Measurements from ENCODE around the gene HDAC11.
"Not testable (repeated sequence)": the region's sequence is repeated elsewhere in the genome, so short reads cannot be mapped to it uniquely, and the experiment has no call there.

HDAC11 gene, protein sequence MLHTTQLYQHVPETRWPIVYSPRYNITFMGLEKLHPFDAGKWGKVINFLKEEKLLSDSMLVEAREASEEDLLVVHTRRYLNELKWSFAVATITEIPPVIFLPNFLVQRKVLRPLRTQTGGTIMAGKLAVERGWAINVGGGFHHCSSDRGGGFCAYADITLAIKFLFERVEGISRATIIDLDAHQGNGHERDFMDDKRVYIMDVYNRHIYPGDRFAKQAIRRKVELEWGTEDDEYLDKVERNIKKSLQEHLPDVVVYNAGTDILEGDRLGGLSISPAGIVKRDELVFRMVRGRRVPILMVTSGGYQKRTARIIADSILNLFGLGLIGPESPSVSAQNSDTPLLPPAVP

DNA sequence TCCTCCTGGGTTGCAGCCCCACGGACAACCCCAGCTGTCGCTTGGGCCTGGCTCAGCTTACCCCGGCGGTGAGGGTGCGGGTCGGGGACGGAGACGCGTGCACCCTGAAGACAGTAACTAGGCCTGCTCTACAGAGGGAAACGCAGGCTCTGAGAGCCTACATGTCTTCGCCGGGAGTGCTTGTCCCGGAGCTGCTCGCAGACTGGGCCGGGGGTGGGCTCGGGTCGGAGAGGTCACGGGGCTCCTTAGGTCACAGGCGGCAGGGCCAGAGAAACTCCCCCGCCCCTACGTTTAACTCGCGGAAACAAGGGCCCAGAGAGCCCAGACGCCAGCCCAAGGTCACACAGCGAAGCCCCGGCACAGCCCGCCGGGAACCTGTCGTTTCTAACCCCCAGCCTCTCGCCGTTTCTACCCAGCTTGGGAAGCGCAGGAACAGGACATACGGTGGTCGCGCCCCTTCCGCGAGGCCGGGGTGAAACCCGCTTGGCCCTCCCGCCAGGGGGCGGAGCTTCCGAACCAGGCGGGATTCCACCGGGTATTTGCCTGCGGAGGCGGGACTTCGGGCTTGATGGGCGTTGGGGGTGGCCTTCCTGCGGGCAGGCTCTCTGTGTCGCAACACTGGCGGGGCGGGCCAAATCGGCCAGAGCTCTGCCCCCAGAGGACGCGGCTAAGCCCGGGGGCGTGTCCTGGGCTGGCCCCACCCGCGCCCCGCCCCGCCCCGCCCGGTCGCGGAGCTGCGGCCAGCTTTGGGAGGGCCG lies at the start of gene HDAC11:
Gene HDAC11 (plus strand): TSS at position 725 of the 758 bp plus-strand sequence. CDS start 42 bp downstream, outside the sequence.
- peak; percentile 97 for DNase-seq

GRCh38 chr3:13430411-13430875 lies 49.7 kb upstream of the HDAC11 start:
- DNase-seq = not testable (repeated sequence)

- no peak for DNase-seq
Measured at GRCh38 chr3:13432093-13432492, 48.0 kb upstream of the HDAC11 start.

DNA sequence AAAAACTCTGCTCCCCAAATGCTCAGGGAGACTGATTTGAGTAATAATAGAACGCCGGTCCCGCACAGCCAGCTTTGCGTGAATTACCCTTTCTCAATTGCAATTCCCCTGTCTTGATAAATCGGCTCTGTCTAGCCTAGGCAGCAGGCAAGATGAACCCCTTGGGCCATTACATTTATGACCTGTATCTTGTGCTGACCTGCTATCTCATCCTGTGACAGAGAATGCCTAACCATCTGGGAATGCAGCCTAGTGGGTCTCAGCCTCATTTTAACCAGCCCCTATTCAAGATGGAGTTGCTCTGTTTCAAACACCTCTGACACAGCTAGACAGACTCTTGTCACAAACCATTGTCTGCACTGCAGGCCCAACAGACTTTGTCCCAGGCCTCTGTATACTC lies 46.2 kb upstream of the HDAC11 start:
- no peak for DNase-seq

DNA sequence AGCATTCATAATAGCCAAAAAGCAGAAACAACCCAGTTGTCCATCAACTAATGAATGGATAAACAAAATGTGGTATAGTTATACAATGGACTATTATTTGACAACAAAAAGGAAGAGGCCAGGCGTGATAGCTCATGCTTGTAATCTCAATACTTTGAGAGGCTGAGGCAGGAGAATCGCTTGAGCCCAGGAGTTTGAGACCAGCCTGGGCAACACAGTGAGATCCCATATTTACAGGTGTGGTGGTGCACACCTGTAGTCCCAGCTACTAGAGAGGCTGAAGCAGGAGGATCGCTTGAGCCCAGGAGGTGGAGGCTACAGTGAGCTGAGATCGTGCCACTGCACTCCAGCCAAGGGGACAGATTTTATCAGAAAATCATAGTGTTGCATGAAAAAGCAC lies 43.9 kb upstream of the HDAC11 start:
- DNase-seq = not testable (repeated sequence)

DNA sequence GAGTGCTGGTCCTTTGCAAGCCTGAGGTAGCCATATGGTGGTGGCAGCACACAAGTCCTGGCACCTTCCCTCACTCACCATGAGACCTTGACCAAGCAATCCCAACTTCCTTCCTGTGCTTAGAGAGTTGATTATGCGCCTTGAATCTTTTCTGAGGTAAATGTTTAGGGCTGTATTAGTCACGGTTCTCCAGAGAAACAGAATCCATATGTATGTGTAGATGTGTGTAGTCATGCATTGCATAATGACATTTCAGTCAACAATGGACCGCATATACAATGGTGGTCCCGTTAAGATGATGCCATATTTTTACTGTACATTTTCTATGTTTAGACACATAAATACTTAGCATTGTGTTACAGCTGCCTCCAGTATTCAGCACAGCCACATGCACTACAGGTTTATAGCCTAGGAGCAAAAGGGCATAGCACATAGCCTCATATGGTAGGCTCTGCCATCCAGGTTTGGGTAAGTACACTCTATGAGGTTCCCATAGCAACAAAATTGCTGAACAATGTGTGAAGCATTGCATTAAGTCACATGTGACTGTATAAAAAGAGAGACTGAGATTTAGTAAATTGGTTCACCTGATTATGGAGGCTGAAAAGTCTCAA lies 39.8 kb upstream of the HDAC11 start:
- no peak for DNase-seq

DNA sequence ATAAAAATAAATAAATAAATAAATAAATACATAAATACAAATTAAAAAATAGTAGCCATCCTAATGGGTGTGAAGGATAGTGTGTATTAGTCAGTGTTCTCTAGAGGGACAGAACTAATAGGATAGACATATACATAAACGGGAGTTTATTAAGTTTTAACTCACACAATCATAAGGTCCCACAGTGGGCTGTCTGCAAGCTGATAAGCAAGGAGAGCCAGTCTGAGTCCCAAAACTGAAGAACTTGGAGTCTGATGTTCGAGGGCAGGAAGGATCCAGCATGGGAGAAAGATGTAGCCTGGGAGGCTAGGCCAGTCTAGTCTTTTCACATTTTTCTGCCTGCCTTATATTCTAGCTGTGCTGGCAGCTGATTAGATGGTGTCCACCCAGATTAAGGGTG lies 37.2 kb upstream of the HDAC11 start:
- not testable (repeated sequence) for DNase-seq

DNA sequence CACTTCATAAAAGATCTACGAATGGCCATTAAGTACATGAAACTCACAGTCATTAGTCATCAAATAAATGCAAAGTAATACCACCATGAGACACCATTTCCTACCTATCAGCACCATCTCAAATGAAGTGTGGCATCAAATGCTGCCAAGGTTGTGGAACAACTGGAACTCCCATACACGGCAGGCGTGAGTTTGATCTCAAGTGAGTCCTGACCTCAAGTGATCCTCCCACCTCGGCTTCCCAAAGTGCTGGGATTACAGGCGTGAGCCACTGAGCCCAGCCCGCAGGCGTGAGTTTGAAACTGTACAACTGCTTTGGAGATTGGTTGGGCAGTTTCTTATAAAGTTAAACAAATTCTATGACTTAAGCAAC lies 28.8 kb upstream of the HDAC11 start:
- DNase-seq = peak; percentile 48

DNA sequence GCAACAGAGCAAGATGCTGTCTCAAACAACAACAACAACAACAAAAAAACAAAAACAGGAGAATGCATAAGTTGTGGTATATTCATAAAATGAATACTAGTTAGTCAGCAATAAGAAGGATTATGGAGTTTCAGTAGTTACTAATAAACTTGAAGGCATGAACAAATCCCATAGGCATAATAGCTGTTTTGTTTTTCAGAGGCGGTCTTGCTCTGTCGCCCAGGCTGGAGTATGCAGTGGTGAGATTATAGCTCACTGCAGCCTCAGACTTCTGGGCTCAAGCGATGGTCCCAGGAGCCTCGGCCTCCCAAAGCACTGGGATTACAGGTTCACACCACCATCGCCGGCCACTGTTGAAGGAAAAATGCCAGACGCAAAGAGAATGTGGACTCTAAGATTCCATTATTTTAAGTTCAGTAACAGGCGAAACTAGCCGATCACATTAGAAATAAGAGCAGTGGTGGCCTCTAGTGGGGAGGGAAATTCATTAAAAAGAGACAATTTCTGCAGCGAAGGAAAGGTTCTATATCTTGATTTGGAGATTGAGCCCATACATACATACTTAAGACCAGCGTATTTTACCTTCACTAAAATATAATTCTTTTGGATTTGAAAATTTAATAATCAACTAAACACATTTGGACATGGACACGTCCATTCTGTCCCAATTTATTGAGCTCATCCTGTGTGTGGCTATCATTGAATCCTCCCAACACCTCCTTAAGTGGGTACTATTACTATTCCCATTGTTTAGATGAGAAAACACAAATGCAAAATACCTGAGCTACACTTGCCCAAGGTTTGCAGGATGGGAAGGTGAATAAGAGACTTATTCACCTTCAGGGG lies 27.4 kb upstream of the HDAC11 start:
- peak; percentile 26 for DNase-seq

GRCh38 chr3:13455644-13456043 lies 24.5 kb upstream of the HDAC11 start:
- no peak for DNase-seq

- no peak for DNase-seq
Measured at GRCh38 chr3:13457593-13457992, 22.5 kb upstream of the HDAC11 start.

GRCh38 chr3:13459605-13460340 lies 20.3 kb upstream of the HDAC11 start:
- no peak for DNase-seq

- DNase-seq = no peak
Measured at GRCh38 chr3:13460341-13460736, 19.8 kb upstream of the HDAC11 start.

DNA sequence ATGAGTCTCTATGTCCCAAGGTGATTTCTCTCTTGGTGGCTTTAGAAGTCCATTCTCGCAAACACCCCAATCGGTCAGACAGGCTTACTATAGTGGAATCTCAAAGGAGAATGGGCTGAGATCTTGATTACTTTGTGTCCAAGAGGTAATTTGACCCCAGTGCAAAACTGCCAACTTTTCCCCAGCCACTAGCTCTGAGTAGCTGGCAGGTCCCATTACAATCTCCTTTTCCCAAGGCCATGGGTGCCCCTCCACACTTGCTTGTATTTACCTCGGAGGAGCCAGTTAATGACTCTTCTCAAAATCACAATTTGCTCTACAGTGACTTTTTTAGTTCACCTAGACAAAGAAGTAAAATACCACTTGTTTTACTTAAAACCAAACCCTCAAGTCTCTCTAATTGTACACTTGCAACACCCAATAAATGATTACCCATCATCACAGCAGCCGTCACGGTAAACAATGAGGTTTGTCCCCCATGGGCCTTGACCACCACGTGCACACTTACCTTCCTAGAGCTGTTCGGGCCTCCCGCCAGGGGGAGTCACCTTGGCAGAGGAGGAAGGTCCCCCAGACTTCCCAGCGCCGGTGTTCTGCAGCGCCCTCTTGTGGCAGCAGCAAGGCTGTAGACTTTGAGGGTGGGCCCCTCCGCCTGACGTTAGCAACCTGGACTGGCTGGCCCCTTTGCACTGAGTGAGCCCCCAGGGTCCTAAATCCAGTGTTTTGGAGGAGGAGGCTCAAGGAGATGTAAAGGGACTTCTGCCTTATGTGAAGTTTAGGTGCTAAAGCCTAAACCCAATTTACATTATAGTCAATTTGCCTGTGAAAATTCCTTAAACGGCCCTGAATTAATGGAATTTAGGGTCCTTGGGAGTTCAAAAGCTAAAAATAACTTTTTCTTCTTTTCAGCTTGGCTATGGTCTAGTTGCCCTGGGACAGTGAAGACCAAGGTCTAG lies 18.7 kb upstream of the HDAC11 start:
- peak; percentile 63 for DNase-seq

DNA sequence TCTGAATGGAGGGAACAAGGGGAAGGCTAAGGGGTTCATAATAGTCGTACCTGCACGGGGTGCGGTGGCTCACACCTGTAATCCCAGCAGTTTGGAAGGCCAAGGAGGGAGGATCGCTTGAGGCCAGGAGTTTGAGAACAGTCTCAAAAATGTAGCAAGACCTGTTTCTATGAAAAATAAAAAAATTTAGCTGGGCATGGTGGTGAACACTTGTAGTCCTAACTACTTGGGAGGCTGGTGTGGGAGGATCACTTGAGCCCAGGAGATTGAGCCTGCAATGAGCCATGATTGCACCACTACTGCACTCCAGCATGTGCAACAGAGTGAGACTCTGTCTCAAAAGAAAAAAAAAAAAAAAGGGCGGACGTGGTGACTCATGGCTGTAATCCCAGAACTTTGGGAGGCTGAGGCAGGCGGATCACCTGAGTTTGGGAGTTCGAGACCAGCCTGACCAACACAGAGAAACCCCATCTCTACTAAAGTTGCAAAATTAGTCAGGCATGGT lies 17.9 kb upstream of the HDAC11 start:
- DNase-seq = no peak

DNA sequence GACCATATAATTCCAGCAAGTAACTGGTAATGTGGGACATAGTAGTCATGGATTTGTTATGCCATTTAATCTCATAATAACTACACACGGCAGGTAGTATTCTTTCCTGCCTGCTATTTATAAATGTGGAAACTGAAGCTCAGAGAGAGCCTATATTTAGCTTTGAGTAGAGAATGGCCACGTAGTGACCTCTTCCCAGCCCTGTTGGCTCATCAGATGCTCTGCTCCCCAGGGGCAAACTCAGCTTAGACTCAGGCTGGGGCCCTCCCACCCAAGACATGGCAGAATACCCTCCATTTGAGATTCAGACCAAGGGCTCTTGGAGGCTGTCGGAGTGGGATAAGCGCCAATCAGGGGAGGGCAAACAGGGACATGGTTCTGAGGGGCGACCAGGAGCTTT lies 17.3 kb upstream of the HDAC11 start:
- no peak for DNase-seq

DNA sequence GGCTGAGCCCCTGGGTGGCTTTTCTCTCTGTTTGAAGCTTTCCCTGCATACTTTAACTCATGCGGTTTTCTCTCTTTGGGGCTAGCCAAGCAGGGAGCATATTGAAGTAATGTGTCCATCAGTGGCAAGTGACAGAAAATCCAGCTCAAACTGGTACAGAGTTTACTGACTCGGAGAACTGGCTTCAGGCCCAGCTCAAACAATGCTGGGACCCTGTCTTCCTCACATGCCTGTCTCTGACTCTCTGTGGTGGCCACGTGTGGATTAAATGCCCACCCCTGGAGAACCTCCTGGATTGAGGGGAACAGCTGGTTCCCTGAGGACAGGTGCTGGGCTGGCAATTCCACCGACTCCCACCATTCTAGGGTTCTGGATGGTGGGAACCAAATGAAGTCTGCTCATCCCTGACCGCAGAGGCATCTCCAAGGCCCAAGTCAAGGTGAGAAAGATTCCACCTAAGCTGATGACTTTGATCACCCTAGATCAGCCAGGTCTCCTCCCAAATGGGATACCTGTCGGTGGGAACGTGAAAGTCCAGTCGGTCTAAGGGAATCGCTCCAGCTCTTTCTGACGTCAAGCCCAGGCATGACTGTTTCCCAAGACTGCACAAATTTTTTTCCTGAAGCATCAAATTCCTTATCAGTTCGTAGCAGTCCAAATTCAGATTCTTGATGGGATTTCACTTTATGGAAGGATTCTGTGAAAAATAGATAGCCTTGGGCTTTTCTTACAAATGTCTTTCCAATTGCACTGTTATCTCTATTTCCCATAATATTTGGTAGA lies 16.3 kb upstream of the HDAC11 start:
- no peak for DNase-seq

GRCh38 chr3:13465236-13465873 lies 14.8 kb upstream of the HDAC11 start:
- DNase-seq = no peak

- DNase-seq = no peak
Measured at GRCh38 chr3:13466781-13467180, 13.3 kb upstream of the HDAC11 start.
